Measurements from ENCODE around the gene ESRRG.

The ESRRG gene

DNA sequence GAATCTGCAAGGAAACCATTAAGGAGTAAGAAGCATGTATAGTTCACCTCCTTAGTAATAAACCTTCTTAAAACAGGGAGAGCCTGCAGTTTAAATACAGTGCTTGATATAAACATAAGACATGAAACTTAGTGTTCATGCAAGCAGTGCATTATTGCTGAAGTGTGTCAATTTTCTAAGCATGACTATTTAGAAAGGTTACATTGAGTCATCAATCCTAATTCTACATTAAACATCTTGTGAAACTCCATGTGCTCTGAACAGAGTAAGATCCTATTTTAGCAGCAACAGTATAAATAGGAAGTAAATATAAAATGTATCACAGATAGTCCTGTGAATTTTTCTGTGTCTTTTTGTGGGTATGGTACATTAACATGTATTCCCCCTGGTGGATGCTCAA, 135.5 kb downstream of the ESRRG start:
- no peak for TF ChIP-seq CTCF (IDR thresholded peaks at IDR 0.05; ENCODE audit: low read depth, low read length, missing control alignments)
- DNase-seq (ENCODE audit: low read depth), result no peak
- H3K4me3 ChIP-seq (ENCODE audit: low read depth, low read length), result no peak overlapping the region

DNA sequence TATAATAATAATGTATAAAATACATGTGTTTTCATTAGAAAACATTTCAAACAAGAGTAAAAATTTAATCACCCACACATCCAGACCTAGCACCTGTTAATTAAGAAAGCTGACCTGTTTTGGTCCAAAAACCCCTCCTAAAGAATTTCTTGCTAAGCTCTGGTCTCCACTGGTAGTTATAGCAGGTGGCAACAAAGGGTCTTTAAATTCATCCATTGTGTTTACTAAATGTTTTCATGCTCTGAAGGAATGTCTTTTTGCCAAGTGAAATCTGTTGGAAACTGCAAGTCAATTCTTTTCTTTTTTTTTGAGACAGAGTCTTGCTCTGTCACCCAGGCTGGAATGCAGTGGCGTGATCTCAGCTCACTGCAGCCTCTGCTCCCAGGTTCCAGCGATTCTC, 141.1 kb downstream of the ESRRG start:
- no peak for DNase-seq (ENCODE audit: low read depth)
- H3K4me3 ChIP-seq (ENCODE audit: low read depth, low read length), result no peak overlapping the region
- TF ChIP-seq CTCF (IDR thresholded peaks at IDR 0.05; ENCODE audit: low read depth, low read length, missing control alignments), result no peak

- TF ChIP-seq CTCF (IDR thresholded peaks at IDR 0.05; ENCODE audit: low read depth, low read length, missing control alignments), result no peak
- DNase-seq (ENCODE audit: low read depth), result no peak
- H3K4me3 ChIP-seq (ENCODE audit: low read depth, low read length), result no peak overlapping the region
These were observed 142.6 kb downstream of the ESRRG start for GRCh38 chr1:216580538-216581057.

- no peak for TF ChIP-seq CTCF (IDR thresholded peaks at IDR 0.05; ENCODE audit: low read depth, low read length, missing control alignments)
- no peak overlapping the region for H3K4me3 ChIP-seq (ENCODE audit: low read depth, low read length)
- DNase-seq (ENCODE audit: low read depth), result no peak
These were observed 146.8 kb downstream of the ESRRG start for GRCh38 chr1:216576234-216576937.

- TF ChIP-seq CTCF (IDR thresholded peaks at IDR 0.05; ENCODE audit: low read depth, low read length, missing control alignments), result peak; percentile 25
- no peak for DNase-seq (ENCODE audit: low read depth)
- no peak overlapping the region for H3K4me3 ChIP-seq (ENCODE audit: low read depth, low read length)
These were observed 156.5 kb downstream of the ESRRG start for GRCh38 chr1:216566641-216567205.

DNA sequence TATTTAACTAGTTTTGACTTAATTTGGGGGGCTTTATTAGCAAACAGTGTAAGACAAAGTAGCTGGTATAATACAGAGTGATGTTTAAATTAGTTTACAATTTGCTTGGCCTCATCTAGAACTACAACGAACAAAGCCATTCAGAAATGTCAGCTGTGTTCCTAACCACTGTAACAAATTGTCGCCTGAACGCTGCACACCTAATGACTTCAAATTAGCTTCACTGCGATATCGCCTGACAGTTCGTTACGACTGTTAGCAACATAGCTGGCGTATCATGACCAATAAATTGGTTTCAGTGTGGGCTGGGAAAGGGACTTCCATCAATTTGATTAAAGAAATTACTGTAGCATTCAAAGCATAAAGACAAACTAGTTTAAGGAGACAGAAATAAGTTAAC, 160.1 kb downstream of the ESRRG start:
- TF ChIP-seq CTCF (IDR thresholded peaks at IDR 0.05; ENCODE audit: low read depth, low read length, missing control alignments), result no peak
- no peak for DNase-seq (ENCODE audit: low read depth)
- no peak overlapping the region for H3K4me3 ChIP-seq (ENCODE audit: low read depth, low read length)

- no peak overlapping the region for H3K4me3 ChIP-seq (ENCODE audit: low read depth, low read length)
- TF ChIP-seq CTCF (IDR thresholded peaks at IDR 0.05; ENCODE audit: low read depth, low read length, missing control alignments), result peak; percentile 23
- no peak for DNase-seq (ENCODE audit: low read depth)
These were observed 160.8 kb downstream of the ESRRG start for GRCh38 chr1:216562383-216562782.
